ENCODE results near the gene LRRC41.

- TF ChIP-seq CTCF (conservative IDR thresholded peaks at IDR 0.05; ENCODE audit: low read length) (no peak), EZH2phosphoT487 (IDR thresholded peaks at IDR 0.05; ENCODE audit: borderline replicate concordance, low read depth, low read length) (no peak)
These were observed 41.9 kb upstream of the LRRC41 start for GRCh38 chr1:46345281-46345680.

Data from OCI-LY7 (cell line).